MM.1S (cell line): ENCODE results near the gene IVNS1ABP.

Source experiments
- DNase-seq: peaks from one replicate; pipeline ENCODE4 v3.0.0-alpha.2; 2015
- H2AFZ ChIP-seq: fragments of 300-600 bp; sonication (generic); 2 replicates; pipeline ENCODE4 v1.6.0; 2016; ENCODE audit warnings: antibody characterized with exemption, low read length
- H3F3A ChIP-seq: fragments of 300-600 bp; sonication (generic); 2 replicates; pipeline ENCODE4 v1.6.1; 2016; ENCODE audit warnings: mild to moderate bottlenecking, antibody characterized with exemption, low read length, moderate library complexity, mixed read lengths; ENCODE audit not compliant: insufficient read depth
- H3K27ac ChIP-seq: fragments of 300-600 bp; sonication (generic); 2 replicates; pipeline ENCODE4 v1.5.1; 2016; ENCODE audit warnings: mild to moderate bottlenecking, low read length
- H3K27me3 ChIP-seq: fragments of 300-600 bp; sonication (generic); replicated peaks from 2 replicates; pipeline ENCODE4 v1.6.0; 2016; ENCODE audit warnings: low read length; ENCODE audit not compliant: insufficient read depth
- H3K36me3 ChIP-seq: fragments of 300-600 bp; sonication (generic); replicated peaks from 2 replicates; pipeline ENCODE4 v1.6.1; 2016; ENCODE audit warnings: mild to moderate bottlenecking, low read length, mixed read lengths; ENCODE audit not compliant: insufficient read depth
- H3K4me1 ChIP-seq: fragments of 300-600 bp; sonication (generic); 2 replicates; pipeline ENCODE4 v1.6.1; 2016; ENCODE audit warnings: low read length, mixed read lengths
- H3K4me2 ChIP-seq: fragments of 300-600 bp; sonication (generic); 2 replicates; pipeline ENCODE4 v1.6.0; 2016; ENCODE audit warnings: low read depth, low read length
- H3K4me3 ChIP-seq: fragments of 300-600 bp; sonication (generic); 2 replicates; pipeline ENCODE4 v1.5.1; 2016; ENCODE audit warnings: low read length, mixed read lengths
- H3K79me2 ChIP-seq: fragments of 300-600 bp; sonication (generic); 2 replicates; pipeline ENCODE4 v1.6.1; 2016; ENCODE audit warnings: mixed run types, low read length, mixed read lengths
- H3K9ac ChIP-seq: fragments of 300-600 bp; sonication (generic); 2 replicates; pipeline ENCODE4 v1.6.1; 2016; ENCODE audit warnings: low read length, mixed read lengths
- H3K9me2 ChIP-seq: fragments of 300-600 bp; sonication (generic); replicated peaks from 2 replicates; pipeline ENCODE4 v1.6.1; 2016; ENCODE audit warnings: mild to moderate bottlenecking, low read length, mixed read lengths; ENCODE audit not compliant: insufficient read depth
- H3K9me3 ChIP-seq: fragments of 300-600 bp; sonication (generic); replicated peaks from 2 replicates; pipeline ENCODE4 v1.6.1; 2016; ENCODE audit warnings: mild to moderate bottlenecking, low read length, mixed read lengths; ENCODE audit not compliant: insufficient read depth
- H4K20me1 ChIP-seq: fragments of 300-600 bp; sonication (generic); 2 replicates; pipeline ENCODE4 v1.6.1; 2016; ENCODE audit warnings: mild to moderate bottlenecking, low read length, moderate library complexity, mixed read lengths; ENCODE audit not compliant: insufficient read depth
- EZH2 ChIP-seq: fragments of 300-600 bp; sonication (generic); optimal IDR thresholded peaks from 2 replicates; pipeline ENCODE3; 2017; ENCODE audit warnings: low read depth, mild to moderate bottlenecking, antibody characterized with exemption, low read length, mixed read lengths
- EZH2phosphoT487 ChIP-seq: fragments of 300-600 bp; sonication (generic); IDR thresholded peaks from 2 replicates; pipeline ENCODE4 v1.6.1; 2018; ENCODE audit warnings: antibody characterized with exemption, low read length
- TF ChIP-seq, protein P1 (sequence below): fragments of 300-600 bp; sonication (generic); IDR thresholded peaks from 2 replicates; pipeline ENCODE4 v1.5.1; 2016; ENCODE audit warnings: antibody characterized with exemption, low read length, mixed read lengths

The IVNS1ABP gene

DNA sequence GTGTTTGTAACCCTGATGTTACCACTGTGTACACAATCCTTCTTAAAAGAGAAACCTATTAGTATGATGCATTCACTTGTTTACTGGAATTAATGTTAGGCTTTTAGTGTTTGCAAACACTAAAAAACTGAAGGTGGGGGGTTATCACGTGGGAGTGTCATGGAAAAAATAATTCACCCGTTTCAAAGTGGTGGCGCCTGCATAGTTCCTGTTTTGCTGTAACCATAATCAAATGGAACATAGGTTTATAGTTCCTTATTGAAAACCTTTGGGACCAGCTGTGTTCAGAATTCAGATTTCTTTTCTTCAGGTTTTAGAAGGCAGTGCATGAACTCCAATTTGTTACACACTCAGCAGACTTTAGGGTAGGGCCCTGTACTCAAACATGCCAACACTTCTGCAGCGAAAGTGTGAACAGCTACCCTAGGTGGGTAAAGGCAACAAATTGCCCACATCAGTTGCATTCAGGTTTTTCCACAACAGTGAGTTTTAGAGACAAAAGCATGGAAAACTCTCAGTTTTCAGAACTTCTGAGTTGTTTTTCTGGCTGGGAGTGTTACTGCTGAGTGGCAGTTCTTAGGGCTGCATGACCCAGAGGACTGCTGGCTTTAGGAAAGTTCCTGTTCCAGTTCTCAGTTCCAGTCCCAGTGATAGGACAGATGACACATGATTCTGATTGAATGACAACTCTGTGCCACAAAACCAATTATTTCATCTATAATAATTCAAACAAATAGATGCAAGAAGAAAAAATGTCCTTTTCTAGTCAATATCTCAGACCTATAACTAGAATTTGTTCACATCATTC lies 29.1 kb upstream of the IVNS1ABP start:
- no peak overlapping the region for H3K4me2 ChIP-seq
- no peak overlapping the region for H2AFZ ChIP-seq
- no peaks in the 10 kb centered on the region for H3K9me3 ChIP-seq
- no peak overlapping the region for H3K27ac ChIP-seq
- no peaks in the 10 kb centered on the region for H4K20me1 ChIP-seq
- H3K4me1 ChIP-seq: no peaks in the 10 kb centered on the region
- H3K27me3 ChIP-seq: no peaks in the 10 kb centered on the region
- H3K9me2 ChIP-seq: no peaks in the 10 kb centered on the region
- H3K9ac ChIP-seq: no peak overlapping the region
- H3F3A ChIP-seq: no peaks in the 10 kb centered on the region
- H3K36me3 ChIP-seq: no peaks in the 10 kb centered on the region
- H3K4me3 ChIP-seq: no peak overlapping the region
- H3K79me2 ChIP-seq: no peaks in the 10 kb centered on the region
- DNase-seq: no peak
- TF ChIP-seq, protein P1, sequence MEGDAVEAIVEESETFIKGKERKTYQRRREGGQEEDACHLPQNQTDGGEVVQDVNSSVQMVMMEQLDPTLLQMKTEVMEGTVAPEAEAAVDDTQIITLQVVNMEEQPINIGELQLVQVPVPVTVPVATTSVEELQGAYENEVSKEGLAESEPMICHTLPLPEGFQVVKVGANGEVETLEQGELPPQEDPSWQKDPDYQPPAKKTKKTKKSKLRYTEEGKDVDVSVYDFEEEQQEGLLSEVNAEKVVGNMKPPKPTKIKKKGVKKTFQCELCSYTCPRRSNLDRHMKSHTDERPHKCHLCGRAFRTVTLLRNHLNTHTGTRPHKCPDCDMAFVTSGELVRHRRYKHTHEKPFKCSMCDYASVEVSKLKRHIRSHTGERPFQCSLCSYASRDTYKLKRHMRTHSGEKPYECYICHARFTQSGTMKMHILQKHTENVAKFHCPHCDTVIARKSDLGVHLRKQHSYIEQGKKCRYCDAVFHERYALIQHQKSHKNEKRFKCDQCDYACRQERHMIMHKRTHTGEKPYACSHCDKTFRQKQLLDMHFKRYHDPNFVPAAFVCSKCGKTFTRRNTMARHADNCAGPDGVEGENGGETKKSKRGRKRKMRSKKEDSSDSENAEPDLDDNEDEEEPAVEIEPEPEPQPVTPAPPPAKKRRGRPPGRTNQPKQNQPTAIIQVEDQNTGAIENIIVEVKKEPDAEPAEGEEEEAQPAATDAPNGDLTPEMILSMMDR: no peak
- no peak for TF ChIP-seq EZH2
- TF ChIP-seq EZH2phosphoT487: no peak

DNA sequence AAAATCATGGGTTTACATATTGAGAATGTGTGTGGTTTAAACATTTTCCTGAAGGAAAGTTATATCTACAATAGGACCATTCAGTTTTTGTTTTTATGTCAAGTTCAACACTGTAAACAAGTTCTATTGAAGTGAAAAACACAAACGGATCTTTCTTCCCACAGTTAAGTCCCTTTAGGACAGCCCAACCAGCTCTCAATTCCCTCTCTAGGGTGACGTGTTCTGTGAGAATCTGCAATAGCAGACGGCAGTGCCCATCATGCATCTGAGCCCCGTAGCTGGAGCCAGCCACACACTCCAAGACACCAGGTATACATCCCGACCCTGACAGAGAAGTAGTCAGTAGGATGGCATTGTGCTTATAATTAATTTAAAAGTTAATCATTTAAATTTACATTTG lies 26.3 kb upstream of the IVNS1ABP start:
- H3K4me2 ChIP-seq: no peak overlapping the region
- H3K4me3 ChIP-seq: no peak overlapping the region
- 0 out of 2 replicates have a peak, but pooled peaks cover 4% of the 10 kb centered on the region for H3K27me3 ChIP-seq
- H3K4me1 ChIP-seq: peaks cover 17% of the 10 kb centered on the region
- no peak overlapping the region for H3K9ac ChIP-seq
- H3K79me2 ChIP-seq: no peaks in the 10 kb centered on the region
- H3K27ac ChIP-seq: no peak overlapping the region
- no peaks in the 10 kb centered on the region for H3K36me3 ChIP-seq
- no peak overlapping the region for H2AFZ ChIP-seq
- no peaks in the 10 kb centered on the region for H3K9me2 ChIP-seq
- no peaks in the 10 kb centered on the region for H4K20me1 ChIP-seq
- peaks cover 9% of the 10 kb centered on the region; the same call in 1 of the 2 replicates for H3F3A ChIP-seq
- DNase-seq: no peak
- H3K9me3 ChIP-seq: no peaks in the 10 kb centered on the region
- no peak for TF ChIP-seq EZH2phosphoT487
- TF ChIP-seq, protein P1: no peak
- TF ChIP-seq EZH2: no peak

DNA sequence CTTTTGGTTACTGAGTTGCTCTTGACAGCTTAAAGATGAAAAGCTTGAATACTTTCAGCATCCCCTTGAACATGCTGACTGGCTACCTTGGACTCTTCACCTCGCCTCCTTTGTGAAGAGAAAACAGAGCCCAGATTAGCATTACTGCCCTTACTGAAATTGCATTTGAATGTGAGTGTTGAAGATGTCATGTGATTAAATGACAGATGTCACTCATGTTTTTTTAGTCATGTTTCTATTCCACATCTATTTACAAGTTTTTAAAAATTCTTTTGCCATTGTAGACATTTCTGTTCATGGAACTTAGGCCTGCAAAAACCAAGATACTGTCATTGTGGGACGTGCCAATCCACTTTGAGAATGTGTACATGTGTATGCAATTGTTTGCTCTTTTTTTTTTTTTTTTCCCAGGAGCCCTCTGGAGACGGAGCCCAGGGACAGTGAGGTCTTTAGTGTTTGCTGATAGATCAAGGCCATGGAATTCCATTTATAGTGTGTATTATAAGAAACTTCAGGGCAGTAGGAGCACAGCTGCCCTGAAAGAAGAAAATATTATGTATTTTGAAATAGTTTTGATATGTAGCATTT lies 25.7 kb upstream of the IVNS1ABP start:
- Histone ChIP-seq H3K36me3 (no peaks in the 10 kb centered on the region), H3K4me2 (no peak overlapping the region), H3K27me3 (0 out of 2 replicates have a peak, but pooled peaks cover 4% of the 10 kb centered on the region), H3K9me3 (no peaks in the 10 kb centered on the region), H2AFZ (no peak overlapping the region), H3K4me3 (no peak overlapping the region), H3K9ac (no peak overlapping the region), H3F3A (peaks cover 9% of the 10 kb centered on the region; the same call in 1 of the 2 replicates), H4K20me1 (no peaks in the 10 kb centered on the region), H3K27ac (no peak overlapping the region), H3K9me2 (no peaks in the 10 kb centered on the region), H3K4me1 (peaks cover 17% of the 10 kb centered on the region), H3K79me2 (no peaks in the 10 kb centered on the region)
- DNase-seq: no peak
- TF ChIP-seq EZH2: no peak
- TF ChIP-seq, protein P1: no peak
- no peak for TF ChIP-seq EZH2phosphoT487
